Measurements from ENCODE around the gene EFCAB6. TPM values are rescaled to one million over a fixed set of nuclear protein-coding genes. Genes with fewer than 3 reads are reported as not detected.

The EFCAB6 gene
- total RNA-seq, 1 experiment from 2014 or later = 0.52 TPM

- Histone ChIP-seq H3K4me2 (ENCODE audit: low read length) (no peak overlapping the region), H3K9ac (ENCODE audit: low read length) (no peak overlapping the region), H3K27me3 (ENCODE audit: insufficient read depth, low read length) (no peaks in the 10 kb centered on the region), H3K4me3 (replicated peaks in 1 of 2; ENCODE audit: low read depth in 1 of 2, low read length in 2 of 2) (no peak overlapping the region), H2AFZ (ENCODE audit: low read depth, low read length, poor library complexity, severe bottlenecking) (no peak overlapping the region), H3K36me3 (ENCODE audit: control insufficient read depth in 1 of 2, insufficient read depth in 2 of 2, low read length in 2 of 2) (no peaks in the 10 kb centered on the region), H3K27ac (ENCODE audit: low read depth, low read length) (no peak overlapping the region), H3K79me2 (ENCODE audit: insufficient read depth, low read length) (peaks cover 24% of the 10 kb centered on the region), H3K9me2 (ENCODE audit: insufficient read depth) (no peaks in the 10 kb centered on the region), H3K9me3 (ENCODE audit: control insufficient read depth in 1 of 2, insufficient read depth in 1 of 2, low read depth in 1 of 2, low read length in 2 of 2) (no peaks in the 10 kb centered on the region), H4K20me1 (ENCODE audit: insufficient read depth) (no peaks in the 10 kb centered on the region), H3K4me1 (ENCODE audit: control insufficient read depth in 1 of 2, insufficient read depth in 2 of 2, low read length in 2 of 2) (no peaks in the 10 kb centered on the region)
- no peak for ATAC-seq
- no peak for DNase-seq (ENCODE audit: low read depth, low spot score)
- CTCF ChIA-PET = no interaction called here
- no TSS peak for BruUV-seq (replicated peaks)
- no peak for TF ChIP-seq RAD21 (IDR thresholded peaks at IDR 0.05; ENCODE audit: low read depth)
- no peak for TF ChIP-seq POLR2A (IDR thresholded peaks at IDR 0.05; ENCODE audit: borderline replicate concordance, extremely low read depth, insufficient read depth, insufficient read length)
- TF ChIP-seq MAX (IDR thresholded peaks at IDR 0.05) = no peak
- TF ChIP-seq ELF1 (IDR thresholded peaks at IDR 0.05; ENCODE audit: borderline replicate concordance, low read depth) = no peak
- TF ChIP-seq ZNF274 (IDR thresholded peaks at IDR 0.05; ENCODE audit: low read depth, low read length) = no peak
- no peak for TF ChIP-seq ZFX (IDR thresholded peaks at IDR 0.05)
- no peak for TF ChIP-seq ATF3 (IDR thresholded peaks at IDR 0.05)
- TF ChIP-seq ZBTB33 (IDR thresholded peaks at IDR 0.05; ENCODE audit: extremely low read depth, insufficient replicate concordance, low read length) = no peak
- TF ChIP-seq JUND (IDR thresholded peaks at IDR 0.05) = no peak
- RAD21 ChIA-PET (ENCODE audit: low non-redundant PET in 1 of 2, low total read pairs in 2 of 2, uncharacterized antibody in 2 of 2, unreplicated experiment in 2 of 2) = no interaction called here
- intact Hi-C loops (cut with micrococcal nuclease) = no loop called here
- POLR2A ChIA-PET = no interaction called here
Measured at GRCh38 chr22:43843783-43844530, 31.9 kb upstream of the EFCAB6 start.
